ENCODE results near the gene TTC22.

TTC22 gene

DNA sequence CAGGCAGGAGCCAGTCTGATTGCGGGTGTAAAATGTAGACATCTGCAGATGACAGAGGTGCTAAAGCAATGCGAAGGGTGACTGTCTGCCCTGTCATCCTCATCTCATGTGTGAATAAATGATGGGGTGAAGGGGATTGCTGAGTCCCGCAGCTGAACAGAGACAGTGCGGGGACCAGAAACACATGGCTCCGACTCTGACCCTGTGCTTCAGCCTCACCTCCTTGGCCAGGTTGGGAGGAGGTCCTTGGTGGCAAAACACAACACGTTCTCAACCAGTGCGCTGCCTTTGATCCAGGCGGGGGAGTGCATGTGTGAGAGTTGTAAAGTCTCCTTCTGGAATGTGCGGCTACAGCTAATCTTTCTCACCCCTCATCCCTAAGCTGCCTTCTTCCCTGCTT lies 32.0 kb upstream of the TTC22 start:
- TF ChIP-seq, protein P1, sequence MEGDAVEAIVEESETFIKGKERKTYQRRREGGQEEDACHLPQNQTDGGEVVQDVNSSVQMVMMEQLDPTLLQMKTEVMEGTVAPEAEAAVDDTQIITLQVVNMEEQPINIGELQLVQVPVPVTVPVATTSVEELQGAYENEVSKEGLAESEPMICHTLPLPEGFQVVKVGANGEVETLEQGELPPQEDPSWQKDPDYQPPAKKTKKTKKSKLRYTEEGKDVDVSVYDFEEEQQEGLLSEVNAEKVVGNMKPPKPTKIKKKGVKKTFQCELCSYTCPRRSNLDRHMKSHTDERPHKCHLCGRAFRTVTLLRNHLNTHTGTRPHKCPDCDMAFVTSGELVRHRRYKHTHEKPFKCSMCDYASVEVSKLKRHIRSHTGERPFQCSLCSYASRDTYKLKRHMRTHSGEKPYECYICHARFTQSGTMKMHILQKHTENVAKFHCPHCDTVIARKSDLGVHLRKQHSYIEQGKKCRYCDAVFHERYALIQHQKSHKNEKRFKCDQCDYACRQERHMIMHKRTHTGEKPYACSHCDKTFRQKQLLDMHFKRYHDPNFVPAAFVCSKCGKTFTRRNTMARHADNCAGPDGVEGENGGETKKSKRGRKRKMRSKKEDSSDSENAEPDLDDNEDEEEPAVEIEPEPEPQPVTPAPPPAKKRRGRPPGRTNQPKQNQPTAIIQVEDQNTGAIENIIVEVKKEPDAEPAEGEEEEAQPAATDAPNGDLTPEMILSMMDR (IDR thresholded peaks at IDR 0.05; ENCODE audit: insufficient read depth, low read depth, low read length, missing control alignments) = no peak
- H3K4me3 ChIP-seq (ENCODE audit: low read length) = no peak overlapping the region
- no peak for DNase-seq (ENCODE audit: low read depth)

DNA sequence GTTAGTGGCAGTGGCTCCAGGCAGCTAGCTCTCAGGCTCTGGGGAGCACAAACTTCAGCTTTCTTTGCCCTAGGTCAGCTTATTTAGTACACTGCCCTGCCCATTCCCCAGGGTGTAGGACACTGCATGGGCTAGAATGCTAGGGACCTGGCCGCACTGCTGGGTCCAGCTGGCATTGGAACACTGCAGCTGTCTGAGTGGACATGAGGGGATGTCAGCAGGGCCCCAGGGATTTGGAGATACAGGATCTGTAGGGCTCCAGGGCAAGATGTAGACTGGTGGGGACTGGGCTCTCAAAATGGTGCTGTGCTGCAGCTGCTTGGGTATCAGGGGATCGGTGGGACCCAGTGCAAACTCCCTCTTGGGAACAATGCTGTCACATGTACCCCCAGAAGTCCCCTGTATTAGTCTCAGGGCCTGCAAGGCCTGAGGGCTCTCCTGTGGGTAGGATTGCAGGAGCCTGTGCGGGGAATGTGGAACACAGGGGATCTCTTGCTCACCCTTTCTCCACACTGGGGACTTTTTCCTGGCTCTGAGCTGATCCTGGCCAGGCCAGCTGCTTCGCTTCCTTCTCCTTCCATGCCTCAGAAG lies 25.2 kb upstream of the TTC22 start:
- H3K4me3 ChIP-seq (ENCODE audit: low read length) = no peak overlapping the region
- TF ChIP-seq, protein P1 (IDR thresholded peaks at IDR 0.05; ENCODE audit: insufficient read depth, low read depth, low read length, missing control alignments) = no peak
- DNase-seq (ENCODE audit: low read depth) = no peak

GRCh38 chr1:54825696-54826095 lies 24.6 kb upstream of the TTC22 start:
- DNase-seq (ENCODE audit: low read depth) = no peak
- TF ChIP-seq, protein P1 (IDR thresholded peaks at IDR 0.05; ENCODE audit: insufficient read depth, low read depth, low read length, missing control alignments) = no peak
- no peak overlapping the region for H3K4me3 ChIP-seq (ENCODE audit: low read length)

GRCh38 chr1:54823670-54824069 lies 22.5 kb upstream of the TTC22 start:
- TF ChIP-seq, protein P1 (IDR thresholded peaks at IDR 0.05; ENCODE audit: insufficient read depth, low read depth, low read length, missing control alignments) = no peak
- no peak for DNase-seq (ENCODE audit: low read depth)
- H3K4me3 ChIP-seq (ENCODE audit: low read length) = no peak overlapping the region

DNA sequence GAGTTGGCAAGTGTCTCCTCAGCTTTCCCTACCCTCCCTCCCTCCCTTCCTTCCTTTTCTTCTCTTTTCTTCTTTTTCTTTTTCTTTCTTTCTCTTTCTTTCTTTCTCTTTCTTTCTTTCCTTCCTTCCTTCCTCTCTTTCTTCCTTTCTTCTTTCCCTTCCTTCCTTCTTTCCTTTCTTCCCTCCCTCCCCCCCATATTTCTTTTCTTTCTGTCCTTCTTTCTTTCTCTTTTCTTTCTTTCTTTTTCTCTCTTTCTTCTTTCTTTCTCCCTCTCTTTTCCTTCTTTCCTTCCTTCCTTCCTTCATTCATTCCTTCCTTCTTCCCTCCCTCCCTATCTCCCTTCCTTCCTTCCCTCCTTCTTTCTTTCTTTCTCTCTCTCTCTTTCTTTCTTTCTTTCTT lies 18.6 kb upstream of the TTC22 start:
- no peak overlapping the region for H3K4me3 ChIP-seq (ENCODE audit: low read length)
- no peak for DNase-seq (ENCODE audit: low read depth)
- TF ChIP-seq, protein P1 (IDR thresholded peaks at IDR 0.05; ENCODE audit: insufficient read depth, low read depth, low read length, missing control alignments) = no peak

GRCh38 chr1:54819195-54819536 lies 18.0 kb upstream of the TTC22 start:
- no peak overlapping the region for H3K4me3 ChIP-seq (ENCODE audit: low read length)
- DNase-seq (ENCODE audit: low read depth) = no peak
- TF ChIP-seq, protein P1 (IDR thresholded peaks at IDR 0.05; ENCODE audit: insufficient read depth, low read depth, low read length, missing control alignments) = no peak

- TF ChIP-seq, protein P1 (IDR thresholded peaks at IDR 0.05; ENCODE audit: insufficient read depth, low read depth, low read length, missing control alignments) = no peak
- no peak overlapping the region for H3K4me3 ChIP-seq (ENCODE audit: low read length)
- DNase-seq (ENCODE audit: low read depth) = peak; percentile 51
Observed at GRCh38 chr1:54818461-54819194, 17.5 kb upstream of the TTC22 start.
